K562 (cell line): ENCODE measurements around the gene DLL4. TPM values are rescaled to one million over a fixed set of nuclear protein-coding genes. Genes with fewer than 3 reads are reported as not detected.

Experiments used
- L3MBTL2 ChIP-seq: fragments of 450-650 bp; IDR thresholded peaks from 2 replicates; pipeline ENCODE4 v1.6.1; 2016; ENCODE audit warnings: mild to moderate bottlenecking, moderate library complexity
- MTA1 ChIP-seq: fragments of 450-650 bp; IDR thresholded peaks from 2 replicates; pipeline ENCODE4 v1.6.1; 2017; ENCODE audit warnings: borderline replicate concordance
- MTF1 ChIP-seq: fragments of 250-450 bp; sonication (Bioruptor Pico); IDR thresholded peaks from 2 replicates; pipeline ENCODE4 v1.9.0; 2021; ENCODE audit warnings: moderate library complexity, mild to moderate bottlenecking, inconsistent platforms, borderline replicate concordance
- NR2C1 ChIP-seq, 2 experiments: fragments of 450-650 bp; IDR thresholded peaks; 2 replicates each; pipeline ENCODE4 v1.6.1; 2017; ENCODE audit warnings: mild to moderate bottlenecking in 2 of 2, antibody characterized with exemption in 1 of 2, inconsistent platforms in 1 of 2, missing compliant biosample characterization in 1 of 2, missing genetic modification characterization in 1 of 2
- RERE ChIP-seq: sonication (generic); formaldehyde crosslinking; IDR thresholded peaks from 2 replicates; pipeline ENCODE4 v1.8.0; 2023; ENCODE audit warnings: missing genetic modification reagents, mild to moderate bottlenecking, borderline replicate concordance
- SMAD2 ChIP-seq: fragments of 150-350 bp; IDR thresholded peaks from 2 replicates; pipeline ENCODE4 v1.6.1; 2014; ENCODE audit warnings: low read depth, mild to moderate bottlenecking, low read length
- TRIM25 ChIP-seq: fragments of 450-650 bp; IDR thresholded peaks from 2 replicates; pipeline ENCODE4 v1.7.0; 2016; ENCODE audit warnings: borderline replicate concordance
- polyA plus RNA-seq, 8 experiments: library from polyadenylated mRNA; depleted of rRNA in 4 of 8; stranded (reverse) in 5 of 8; unstranded in 3 of 8; fragments of >200 nt; fragmentation: Nextera tagmentation in 2 of 8; fragmentation: Illumina TruSeq in 1 of 8; extraction: Ambion mirVana in 2 of 8; extraction: Trizol in 1 of 8; gene quantifications; 2 replicates each; pipeline versions ENCODE4 v1.2.1 to v1.2.3, GENCODE V29; 2011 to 2014; ENCODE audit warnings: inconsistent platforms in 1 of 8, missing spikeins in 1 of 8
- total RNA-seq, 7 experiments: library from RNA; depleted of rRNA in 6 of 7; stranded (reverse); fragments of >200 nt in 6 of 7; fragmentation: Illumina TruSeq in 2 of 7; extraction: Trizol in 2 of 7; gene quantifications; 2 replicates each; pipeline versions ENCODE4 v1.2.1 to v1.2.3, GENCODE V29; 2011 to 2021; ENCODE audit warnings: low replicate concordance in 1 of 7
- TF ChIP-seq, protein P1 (sequence below), 3 experiments: fragments of 200-800 bp in 1 of 3; sonication (Bioruptor generic) in 1 of 3; sonication (generic) in 1 of 3; formaldehyde crosslinking in 1 of 3; IDR thresholded peaks; 2 replicates each; pipeline versions ENCODE4 v1.6.1 to v1.8.0; 2016 to 2022; ENCODE audit warnings: mild to moderate bottlenecking in 2 of 3, missing compliant biosample characterization in 2 of 3, missing genetic modification characterization in 2 of 3, missing genetic modification reagents in 1 of 3
- TF ChIP-seq, protein P2 (sequence below), 2 experiments: fragments of 450-650 bp in 1 of 2; IDR thresholded peaks; 2 replicates each; pipeline ENCODE4 v1.6.1; 2011 to 2017; ENCODE audit warnings: low read depth in 2 of 2, antibody characterized with exemption in 1 of 2, borderline replicate concordance in 1 of 2, low read length in 1 of 2, mild to moderate bottlenecking in 1 of 2, mixed read lengths in 1 of 2; ENCODE audit not compliant: control insufficient read depth in 1 of 2
- TF ChIP-seq, protein P3 (sequence below): sonication (generic); formaldehyde crosslinking; IDR thresholded peaks from 2 replicates; pipeline ENCODE4 v1.8.1; 2023; ENCODE audit warnings: mild to moderate bottlenecking, missing genetic modification reagents

DLL4 gene
- total and polyA plus RNA-seq, 9 of the 15 experiments (the other 6 are each of a cell fraction or from before 2014, with no cell fraction given): 0.04 to 1.1 (median 0.41) TPM; not detected in 1

DNA sequence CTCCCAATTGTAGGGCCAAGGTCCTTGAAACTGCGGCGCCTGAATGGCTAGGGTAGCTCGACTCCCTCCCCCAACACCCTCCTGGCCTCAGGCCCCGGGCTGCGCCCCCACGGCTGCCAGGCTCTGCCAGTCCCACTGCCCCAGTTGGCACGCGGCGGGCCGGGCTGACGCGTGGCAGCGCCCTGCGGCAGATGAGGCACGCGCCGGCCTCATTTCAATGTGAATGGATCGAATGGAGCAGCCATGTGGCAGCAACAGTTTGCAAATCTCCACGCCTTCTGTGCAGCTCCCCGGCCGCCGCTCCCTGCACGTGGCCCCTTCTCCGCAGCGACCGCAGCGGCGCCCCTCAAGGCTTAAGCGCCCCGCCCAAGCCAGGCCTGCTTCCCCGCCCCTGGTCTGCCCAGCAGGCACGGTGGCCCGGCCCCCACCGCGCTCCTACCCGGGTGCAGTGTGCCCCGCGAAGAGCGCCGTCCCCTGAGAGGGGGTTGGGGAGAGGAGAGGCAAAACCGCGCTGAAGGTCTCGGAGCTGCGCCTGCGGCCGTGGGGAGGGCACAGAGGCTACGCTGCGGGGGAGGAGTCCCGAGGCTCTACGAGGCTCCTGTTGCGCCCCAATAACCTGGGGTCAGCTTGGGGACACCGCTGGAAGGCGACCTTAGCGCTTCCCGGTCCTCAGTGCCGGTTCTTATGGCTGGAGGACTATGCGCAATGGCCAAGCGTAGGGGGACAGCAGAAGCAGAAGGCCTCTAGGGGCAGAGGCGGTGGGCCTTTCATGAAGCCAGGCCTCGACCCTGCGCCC, 3.1 kb upstream of the DLL4 start (continued):
- TF ChIP-seq RERE (CRISPR knock-in tag) (no peak), SMAD2 (no peak), L3MBTL2 (0 out of 2 replicates have a peak, but pooled peaks have one; percentile 26), NR2C1 (IDR thresholded peaks at IDR 0.05) (no peak), NR2C1 (tag; IDR thresholded peaks at IDR 0.05) (no peak), MTF1 (CRISPR knock-in tag) (no peak), MTA1 (no peak), TRIM25 (no peak)
- TF ChIP-seq, protein P1, sequence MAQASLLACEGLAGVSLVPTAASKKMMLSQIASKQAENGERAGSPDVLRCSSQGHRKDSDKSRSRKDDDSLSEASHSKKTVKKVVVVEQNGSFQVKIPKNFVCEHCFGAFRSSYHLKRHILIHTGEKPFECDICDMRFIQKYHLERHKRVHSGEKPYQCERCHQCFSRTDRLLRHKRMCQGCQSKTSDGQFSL (CRISPR knock-in tag; IDR thresholded peaks at IDR 0.05): no peak
- TF ChIP-seq, protein P1 (tag; IDR thresholded peaks at IDR 0.05): no peak
- TF ChIP-seq, protein P2, sequence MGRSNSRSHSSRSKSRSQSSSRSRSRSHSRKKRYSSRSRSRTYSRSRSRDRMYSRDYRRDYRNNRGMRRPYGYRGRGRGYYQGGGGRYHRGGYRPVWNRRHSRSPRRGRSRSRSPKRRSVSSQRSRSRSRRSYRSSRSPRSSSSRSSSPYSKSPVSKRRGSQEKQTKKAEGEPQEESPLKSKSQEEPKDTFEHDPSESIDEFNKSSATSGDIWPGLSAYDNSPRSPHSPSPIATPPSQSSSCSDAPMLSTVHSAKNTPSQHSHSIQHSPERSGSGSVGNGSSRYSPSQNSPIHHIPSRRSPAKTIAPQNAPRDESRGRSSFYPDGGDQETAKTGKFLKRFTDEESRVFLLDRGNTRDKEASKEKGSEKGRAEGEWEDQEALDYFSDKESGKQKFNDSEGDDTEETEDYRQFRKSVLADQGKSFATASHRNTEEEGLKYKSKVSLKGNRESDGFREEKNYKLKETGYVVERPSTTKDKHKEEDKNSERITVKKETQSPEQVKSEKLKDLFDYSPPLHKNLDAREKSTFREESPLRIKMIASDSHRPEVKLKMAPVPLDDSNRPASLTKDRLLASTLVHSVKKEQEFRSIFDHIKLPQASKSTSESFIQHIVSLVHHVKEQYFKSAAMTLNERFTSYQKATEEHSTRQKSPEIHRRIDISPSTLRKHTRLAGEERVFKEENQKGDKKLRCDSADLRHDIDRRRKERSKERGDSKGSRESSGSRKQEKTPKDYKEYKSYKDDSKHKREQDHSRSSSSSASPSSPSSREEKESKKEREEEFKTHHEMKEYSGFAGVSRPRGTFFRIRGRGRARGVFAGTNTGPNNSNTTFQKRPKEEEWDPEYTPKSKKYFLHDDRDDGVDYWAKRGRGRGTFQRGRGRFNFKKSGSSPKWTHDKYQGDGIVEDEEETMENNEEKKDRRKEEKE (IDR thresholded peaks at IDR 0.05; ENCODE audit: borderline replicate concordance in 1 of 2, control insufficient read depth in 1 of 2, low read depth in 2 of 2, low read length in 1 of 2): no peak
- TF ChIP-seq, protein P3, sequence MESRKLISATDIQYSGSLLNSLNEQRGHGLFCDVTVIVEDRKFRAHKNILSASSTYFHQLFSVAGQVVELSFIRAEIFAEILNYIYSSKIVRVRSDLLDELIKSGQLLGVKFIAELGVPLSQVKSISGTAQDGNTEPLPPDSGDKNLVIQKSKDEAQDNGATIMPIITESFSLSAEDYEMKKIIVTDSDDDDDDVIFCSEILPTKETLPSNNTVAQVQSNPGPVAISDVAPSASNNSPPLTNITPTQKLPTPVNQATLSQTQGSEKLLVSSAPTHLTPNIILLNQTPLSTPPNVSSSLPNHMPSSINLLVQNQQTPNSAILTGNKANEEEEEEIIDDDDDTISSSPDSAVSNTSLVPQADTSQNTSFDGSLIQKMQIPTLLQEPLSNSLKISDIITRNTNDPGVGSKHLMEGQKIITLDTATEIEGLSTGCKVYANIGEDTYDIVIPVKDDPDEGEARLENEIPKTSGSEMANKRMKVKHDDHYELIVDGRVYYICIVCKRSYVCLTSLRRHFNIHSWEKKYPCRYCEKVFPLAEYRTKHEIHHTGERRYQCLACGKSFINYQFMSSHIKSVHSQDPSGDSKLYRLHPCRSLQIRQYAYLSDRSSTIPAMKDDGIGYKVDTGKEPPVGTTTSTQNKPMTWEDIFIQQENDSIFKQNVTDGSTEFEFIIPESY (CRISPR knock-in tag): 0 out of 2 replicates have a peak, but pooled peaks have one; percentile 5
